Measurements from ENCODE around the gene COX19.

The COX19 gene

GRCh38 chr7:935164-935873 is 40.0 kb downstream of the COX19 start:
- peaks cover 4% of the 10 kb centered on the region; the same call in 1 of the 2 replicates for H3K4me1 ChIP-seq (ENCODE audit: control insufficient read depth, insufficient read depth, low read length)

GRCh38 chr7:934469-935163 is 40.7 kb downstream of the COX19 start:
- Histone ChIP-seq H3K4me3 (ENCODE audit: low read depth, low read length) (no peak overlapping the region), H3K27ac (ENCODE audit: low read depth, low read length) (no peak overlapping the region), H3K9ac (ENCODE audit: low read length) (no peak overlapping the region), H3K9me3 (ENCODE audit: control insufficient read depth, insufficient read depth, low read depth, low read length) (no peaks in the 10 kb centered on the region), H3K36me3 (ENCODE audit: control insufficient read depth, insufficient read depth, low read length) (no peaks in the 10 kb centered on the region), H3K4me1 (ENCODE audit: control insufficient read depth, insufficient read depth, low read length) (peaks cover 4% of the 10 kb centered on the region; the same call in 1 of the 2 replicates), H3K27me3 (ENCODE audit: control insufficient read depth, insufficient read depth, low read length) (no peaks in the 10 kb centered on the region)

More at GRCh38 chr7:935164-935873, 40.0 kb downstream of the COX19 start:
- H3K27ac ChIP-seq (ENCODE audit: low read depth, low read length), result no peak overlapping the region
- no peak overlapping the region for H3K9ac ChIP-seq (ENCODE audit: low read length)
- H3K36me3 ChIP-seq (ENCODE audit: control insufficient read depth, insufficient read depth, low read length), result no peaks in the 10 kb centered on the region
- H3K9me3 ChIP-seq (ENCODE audit: control insufficient read depth, insufficient read depth, low read depth, low read length), result no peaks in the 10 kb centered on the region
- H3K27me3 ChIP-seq (ENCODE audit: control insufficient read depth, insufficient read depth, low read length), result no peaks in the 10 kb centered on the region; the same call in 1 of the 2 replicates
- H3K4me3 ChIP-seq (ENCODE audit: low read depth, low read length), result no peak overlapping the region

- Histone ChIP-seq H3K27ac (ENCODE audit: low read depth, low read length) (no peak overlapping the region), H3K9me3 (ENCODE audit: control insufficient read depth, insufficient read depth, low read depth, low read length) (no peaks in the 10 kb centered on the region), H3K4me1 (ENCODE audit: control insufficient read depth, insufficient read depth, low read length) (peaks cover 4% of the 10 kb centered on the region; the same call in 1 of the 2 replicates), H3K27me3 (ENCODE audit: control insufficient read depth, insufficient read depth, low read length) (no peaks in the 10 kb centered on the region), H3K9ac (ENCODE audit: low read length) (no peak overlapping the region), H3K4me3 (ENCODE audit: low read depth, low read length) (no peak overlapping the region), H3K36me3 (ENCODE audit: control insufficient read depth, insufficient read depth, low read length) (no peaks in the 10 kb centered on the region)
These were observed 42.7 kb downstream of the COX19 start for GRCh38 chr7:932651-932975.

DNA sequence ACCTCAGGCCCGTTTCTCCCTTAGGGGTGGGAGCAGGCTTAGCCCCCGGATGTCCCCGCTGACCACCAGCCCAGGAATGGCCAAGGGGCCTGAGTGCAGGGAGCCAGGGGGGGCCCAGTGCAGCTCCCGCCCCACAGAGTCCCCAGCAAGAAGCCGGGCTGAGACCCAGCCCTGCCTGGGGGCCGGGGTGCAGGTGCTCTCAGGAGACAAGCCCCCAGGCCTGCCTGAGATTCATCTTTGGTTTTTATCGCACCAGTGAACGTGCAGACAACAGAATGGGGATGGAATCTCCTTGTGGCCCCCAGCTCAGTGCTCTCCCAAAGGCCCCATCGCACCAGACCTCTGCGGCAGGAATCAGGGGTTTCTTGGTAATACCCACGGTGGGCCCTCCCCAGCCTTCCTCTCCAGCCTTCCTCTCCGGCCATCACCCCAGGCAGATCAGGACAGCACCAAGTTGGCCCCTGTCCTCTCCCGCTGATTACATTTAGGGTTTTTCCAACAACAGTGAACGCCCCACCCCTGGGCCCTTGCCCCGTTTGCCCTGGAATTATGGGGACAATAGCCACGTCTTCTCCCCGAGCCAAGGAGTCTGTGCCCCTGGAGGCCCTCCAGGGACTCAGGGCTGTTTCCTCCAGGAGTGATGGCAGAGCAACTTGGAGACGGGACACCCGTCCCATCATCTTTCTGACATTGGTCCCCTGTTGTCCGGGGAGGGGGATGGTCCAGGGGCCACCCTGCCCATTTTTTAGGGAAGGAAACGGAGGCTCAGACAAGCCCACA is 43.3 kb downstream of the COX19 start:
- H3K27me3 ChIP-seq (ENCODE audit: control insufficient read depth, insufficient read depth, low read length), result no peaks in the 10 kb centered on the region
- peaks cover 4% of the 10 kb centered on the region; the same call in 1 of the 2 replicates for H3K4me1 ChIP-seq (ENCODE audit: control insufficient read depth, insufficient read depth, low read length)
- H3K4me3 ChIP-seq (ENCODE audit: low read depth, low read length), result no peak overlapping the region
- no peak overlapping the region for H3K27ac ChIP-seq (ENCODE audit: low read depth, low read length)
- no peaks in the 10 kb centered on the region for H3K9me3 ChIP-seq (ENCODE audit: control insufficient read depth, insufficient read depth, low read depth, low read length)
- H3K36me3 ChIP-seq (ENCODE audit: control insufficient read depth, insufficient read depth, low read length), result no peaks in the 10 kb centered on the region
- H3K9ac ChIP-seq (ENCODE audit: low read length), result no peak overlapping the region

- no peak overlapping the region for H3K4me3 ChIP-seq (ENCODE audit: low read depth, low read length)
- H3K36me3 ChIP-seq (ENCODE audit: control insufficient read depth, insufficient read depth, low read length), result no peaks in the 10 kb centered on the region
- no peaks in the 10 kb centered on the region for H3K9me3 ChIP-seq (ENCODE audit: control insufficient read depth, insufficient read depth, low read depth, low read length)
- no peaks in the 10 kb centered on the region for H3K27me3 ChIP-seq (ENCODE audit: control insufficient read depth, insufficient read depth, low read length)
- peaks cover 4% of the 10 kb centered on the region; the same call in 1 of the 2 replicates for H3K4me1 ChIP-seq (ENCODE audit: control insufficient read depth, insufficient read depth, low read length)
- H3K27ac ChIP-seq (ENCODE audit: low read depth, low read length), result no peak overlapping the region
- H3K9ac ChIP-seq (ENCODE audit: low read length), result no peak overlapping the region
These were observed 44.2 kb downstream of the COX19 start for GRCh38 chr7:930975-931758.

- no peaks in the 10 kb centered on the region for H3K4me1 ChIP-seq (ENCODE audit: control insufficient read depth, insufficient read depth, low read length)
- H3K36me3 ChIP-seq (ENCODE audit: control insufficient read depth, insufficient read depth, low read length), result no peaks in the 10 kb centered on the region
- H3K9ac ChIP-seq (ENCODE audit: low read length), result no peak overlapping the region
- no peaks in the 10 kb centered on the region for H3K9me3 ChIP-seq (ENCODE audit: control insufficient read depth, insufficient read depth, low read depth, low read length)
- H3K4me3 ChIP-seq (ENCODE audit: low read depth, low read length), result no peak overlapping the region
- H3K27me3 ChIP-seq (ENCODE audit: control insufficient read depth, insufficient read depth, low read length), result no peaks in the 10 kb centered on the region
- no peak overlapping the region for H3K27ac ChIP-seq (ENCODE audit: low read depth, low read length)
These were observed 46.0 kb downstream of the COX19 start for GRCh38 chr7:929311-929711.

- no peaks in the 10 kb centered on the region for H3K27me3 ChIP-seq (ENCODE audit: control insufficient read depth, insufficient read depth, low read length)
- H3K27ac ChIP-seq (ENCODE audit: low read depth, low read length), result no peak overlapping the region
- no peak overlapping the region for H3K9ac ChIP-seq (ENCODE audit: low read length)
- no peaks in the 10 kb centered on the region for H3K9me3 ChIP-seq (ENCODE audit: control insufficient read depth, insufficient read depth, low read depth, low read length)
- no peaks in the 10 kb centered on the region for H3K36me3 ChIP-seq (ENCODE audit: control insufficient read depth, insufficient read depth, low read length)
- H3K4me1 ChIP-seq (ENCODE audit: control insufficient read depth, insufficient read depth, low read length), result peaks cover 10% of the 10 kb centered on the region; the same call in 1 of the 2 replicates
- H3K4me3 ChIP-seq (ENCODE audit: low read depth, low read length), result no peak overlapping the region
These were observed 48.2 kb downstream of the COX19 start for GRCh38 chr7:927031-927671.

- H3K4me3 ChIP-seq (ENCODE audit: low read depth, low read length), result no peak overlapping the region
- H3K27me3 ChIP-seq (ENCODE audit: control insufficient read depth, insufficient read depth, low read length), result no peaks in the 10 kb centered on the region
- H3K9me3 ChIP-seq (ENCODE audit: control insufficient read depth, insufficient read depth, low read depth, low read length), result no peaks in the 10 kb centered on the region
- H3K36me3 ChIP-seq (ENCODE audit: control insufficient read depth, insufficient read depth, low read length), result no peaks in the 10 kb centered on the region
- H3K27ac ChIP-seq (ENCODE audit: low read depth, low read length), result no peak overlapping the region
- H3K4me1 ChIP-seq (ENCODE audit: control insufficient read depth, insufficient read depth, low read length), result peaks cover 10% of the 10 kb centered on the region; the same call in 1 of the 2 replicates
- no peak overlapping the region for H3K9ac ChIP-seq (ENCODE audit: low read length)
These were observed 49.0 kb downstream of the COX19 start for GRCh38 chr7:926061-927030.

DNA sequence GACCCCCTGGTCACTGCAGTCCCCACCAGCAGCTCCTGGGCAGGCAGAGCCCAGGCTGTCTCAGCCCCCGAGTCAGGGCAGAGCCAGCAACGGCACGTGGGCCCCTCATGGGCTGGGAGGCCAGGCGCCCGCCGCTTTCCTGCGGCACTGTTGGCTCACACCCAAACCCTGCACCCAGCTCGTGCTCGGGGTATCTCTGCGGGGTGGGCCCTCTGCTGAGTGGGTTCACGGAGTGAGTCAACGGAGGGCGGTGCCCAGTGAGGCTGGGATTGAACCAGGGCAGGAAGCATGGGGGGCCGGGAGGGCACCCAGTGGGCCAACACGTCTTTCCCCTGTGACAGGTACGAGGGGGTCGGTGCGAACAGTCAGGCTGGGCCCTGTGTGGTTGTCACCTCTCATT is 49.7 kb downstream of the COX19 start:
- H3K9me3 ChIP-seq (ENCODE audit: control insufficient read depth, insufficient read depth, low read depth, low read length), result no peaks in the 10 kb centered on the region
- H3K36me3 ChIP-seq (ENCODE audit: control insufficient read depth, insufficient read depth, low read length), result no peaks in the 10 kb centered on the region
- no peaks in the 10 kb centered on the region for H3K27me3 ChIP-seq (ENCODE audit: control insufficient read depth, insufficient read depth, low read length)
- no peak overlapping the region for H3K9ac ChIP-seq (ENCODE audit: low read length)
- H3K4me3 ChIP-seq (ENCODE audit: low read depth, low read length), result no peak overlapping the region
- peaks cover 10% of the 10 kb centered on the region; the same call in 1 of the 2 replicates for H3K4me1 ChIP-seq (ENCODE audit: control insufficient read depth, insufficient read depth, low read length)
- H3K27ac ChIP-seq (ENCODE audit: low read depth, low read length), result no peak overlapping the region

Measured in HUES6 (cell line).